GM18526 (cell line): Measurements from ENCODE around the gene OR56A3.

Experiments used
- POLR2A ChIP-seq: IDR thresholded peaks from 3 replicates; pipeline ENCODE4 v1.6.1; 2011; ENCODE audit not compliant: insufficient read length; ENCODE audit errors: extremely low read depth

OR56A3 gene

GRCh38 chr11:5941951-5942350 is at the start of gene OR56A3:
Gene OR56A3 (plus strand): TSS chr11:5942251. CDS start chr11:5947347, 5,096 bp downstream.
- no peak for TF ChIP-seq POLR2A

GRCh38 chr11:5892908-5893307 is 49.1 kb upstream of the OR56A3 start, which contains the start of gene OR52E5:
Gene OR52E5 (plus strand): TSS chr11:5893208. CDS start chr11:5900777, 7,569 bp downstream.
- no peak for TF ChIP-seq POLR2A

GRCh38 chr11:5899534-5899933 is 42.5 kb upstream of the OR56A3 start:
- TF ChIP-seq POLR2A: no peak

- TF ChIP-seq POLR2A: no peak
Measured at GRCh38 chr11:5910540-5910939, 31.5 kb upstream of the OR56A3 start.

GRCh38 chr11:5922749-5923426 is 19.2 kb upstream of the OR56A3 start:
- TF ChIP-seq POLR2A: no peak

GRCh38 chr11:5923427-5923776 is 18.6 kb upstream of the OR56A3 start:
- no peak for TF ChIP-seq POLR2A

GRCh38 chr11:5923794-5924193 is 18.3 kb upstream of the OR56A3 start:
- no peak for TF ChIP-seq POLR2A

- no peak for TF ChIP-seq POLR2A
Measured at GRCh38 chr11:5928271-5928670, 13.8 kb upstream of the OR56A3 start.

GRCh38 chr11:5928811-5929210 is 13.2 kb upstream of the OR56A3 start:
- TF ChIP-seq POLR2A: no peak

- TF ChIP-seq POLR2A: no peak
Measured at GRCh38 chr11:5929571-5930368, 12.3 kb upstream of the OR56A3 start.

- TF ChIP-seq POLR2A: no peak
Measured at GRCh38 chr11:5930614-5931013, 11.4 kb upstream of the OR56A3 start.

- no peak for TF ChIP-seq POLR2A
Measured at GRCh38 chr11:5931061-5931460, 11.0 kb upstream of the OR56A3 start.

- TF ChIP-seq POLR2A: no peak
Measured at GRCh38 chr11:5932671-5933070, 9.4 kb upstream of the OR56A3 start.

- no peak for TF ChIP-seq POLR2A
Measured at GRCh38 chr11:5933116-5933515, 8.9 kb upstream of the OR56A3 start.

- TF ChIP-seq POLR2A: no peak
Measured at GRCh38 chr11:5937868-5938602, 4.0 kb upstream of the OR56A3 start.

- no peak for TF ChIP-seq POLR2A
Measured at GRCh38 chr11:5938603-5938965, 3.5 kb upstream of the OR56A3 start.
